GM12878 (cell line): ENCODE results near the gene PPIB. TPM values are rescaled to one million over a fixed set of nuclear protein-coding genes. Genes with fewer than 3 reads are reported as not detected.
A peak's percentile ranks its signal among the peaks of the same experiment; 100 is the strongest.

ENCODE experiments used
- ATAC-seq: fragments of 200-7000 bp; cut with Tn5 transposase; 3 replicates; pipeline ENCODE4 v1.9.1; 2020; ENCODE audit warnings: mild to moderate bottlenecking, moderate library complexity
- BruUV-seq: library from RNA; stranded (reverse); fragments of 400-500 nt; replicated peaks from 2 replicates; lab custom pipeline; 2021; lab: Mats Ljungman, UMichigan
- CTCF ChIA-PET: fragments of 300-600 bp; sonication (Branson Sonifier 250); formaldehyde crosslinking; extraction: SDS; loops from one replicate; lab custom pipeline; 2021; ENCODE audit warnings: inconsistent platforms; lab: Yijun Ruan, JAX
- POLR2A ChIA-PET: fragments of 350-600 bp; formaldehyde crosslinking; extraction: SDS; loops from one replicate; lab custom pipeline; 2021; ENCODE audit warnings: inconsistent platforms; lab: Charles Lee
- RAD21 ChIA-PET: fragments of 300-600 bp; sonication (Branson Sonifier 250); formaldehyde crosslinking; loops from one replicate; lab custom pipeline; 2023; ENCODE audit warnings: antibody characterized with exemption; ENCODE audit not compliant: unreplicated experiment; lab: Charles Lee
- SMC1A ChIA-PET: fragments of 300-600 bp; sonication (Branson Sonifier 250); formaldehyde crosslinking; loops from one replicate; lab custom pipeline; 2023; ENCODE audit not compliant: unreplicated experiment, uncharacterized antibody; lab: Charles Lee
- DNase-seq: peaks from one replicate; pipeline ENCODE4 v3.0.0-alpha.2; 2011; ENCODE audit warnings: low read depth, low spot score
- FAIRE-seq: peaks from 3 replicates; lab custom pipeline; 2011; peaks lifted over from hg19 to GRCh38; lab: Jason Lieb, UNC
- H2AFZ ChIP-seq: 2 replicates; pipeline ENCODE4 v1.6.0; 2011; ENCODE audit warnings: low read depth, low read length, control low read depth; ENCODE audit not compliant: control insufficient read depth
- H3K27ac ChIP-seq: 2 replicates; pipeline ENCODE4 v1.5.1; 2011; ENCODE audit warnings: control low read depth; ENCODE audit not compliant: control insufficient read depth, insufficient read depth
- H3K27me3 ChIP-seq, 2 experiments: replicated peaks in 1 of 2; 2 replicates each; pipeline versions ENCODE4 v1.6.0 to v1.6.1; 2011; ENCODE audit warnings: low read length in 1 of 2; ENCODE audit not compliant: control insufficient read depth in 2 of 2, insufficient read depth in 2 of 2
- H3K36me3 ChIP-seq, 2 experiments: 2 replicates each; pipeline ENCODE4 v1.5.1; 2011; ENCODE audit warnings: low read length in 1 of 2; ENCODE audit not compliant: control insufficient read depth in 2 of 2, insufficient read depth in 2 of 2
- H3K4me1 ChIP-seq: 2 replicates; pipeline ENCODE4 v1.6.1; 2011; ENCODE audit warnings: mild to moderate bottlenecking, low read length, moderate library complexity, mixed read lengths; ENCODE audit not compliant: control insufficient read depth, insufficient read depth
- H3K4me2 ChIP-seq: 2 replicates; pipeline ENCODE4 v1.6.0; 2011; ENCODE audit warnings: control low read depth; ENCODE audit not compliant: control insufficient read depth, insufficient read depth
- H3K4me3 ChIP-seq: fragments of 200-600 bp; sonication (generic); 2 replicates; pipeline ENCODE4 v1.5.1; 2016
- H3K79me2 ChIP-seq: 2 replicates; pipeline ENCODE4 v1.6.0; 2011; ENCODE audit warnings: low read length; ENCODE audit not compliant: control insufficient read depth, insufficient read depth
- H3K9ac ChIP-seq: 2 replicates; pipeline ENCODE4 v1.8.0; 2011; ENCODE audit warnings: low read length, control low read depth, mixed read lengths; ENCODE audit not compliant: control insufficient read depth, insufficient read depth
- H3K9me3 ChIP-seq: replicated peaks from 3 replicates; pipeline ENCODE4 v1.5.1; 2011; ENCODE audit warnings: mild to moderate bottlenecking, low read length; ENCODE audit not compliant: control insufficient read depth, insufficient read depth
- H4K20me1 ChIP-seq: 2 replicates; pipeline ENCODE4 v1.6.0; 2011; ENCODE audit not compliant: control insufficient read depth, insufficient read depth
- DPF2 ChIP-seq: fragments of 450-650 bp; IDR thresholded peaks from 2 replicates; pipeline ENCODE4 v1.6.1; 2017; ENCODE audit warnings: mild to moderate bottlenecking
- E2F8 ChIP-seq: fragments of 450-650 bp; IDR thresholded peaks from 2 replicates; pipeline ENCODE4 v1.6.1; 2018; ENCODE audit warnings: mild to moderate bottlenecking, low read depth, moderate library complexity; ENCODE audit not compliant: partially characterized antibody
- LARP7 ChIP-seq: fragments of 450-650 bp; IDR thresholded peaks from 2 replicates; pipeline ENCODE4 v1.6.1; 2017; ENCODE audit warnings: mild to moderate bottlenecking
- MYB ChIP-seq: fragments of 150-350 bp; IDR thresholded peaks from 2 replicates; pipeline ENCODE4 v1.6.1; 2014; ENCODE audit warnings: mild to moderate bottlenecking, low read depth, low read length, borderline replicate concordance
- RUNX3 ChIP-seq: IDR thresholded peaks from 2 replicates; pipeline ENCODE4 v1.6.1; 2012; ENCODE audit warnings: low read length, inconsistent platforms
- TCF12 ChIP-seq: IDR thresholded peaks from 2 replicates; pipeline ENCODE4 v1.6.1; 2011; ENCODE audit warnings: low read depth, mild to moderate bottlenecking, low read length
- WGBS: methylation state at CpG from one replicate; pipeline ENCODE4 v1.1.6; 2016; ENCODE audit warnings: low lambda C conversion rate; ENCODE audit not compliant: insufficient replicate concordance, insufficient coverage; ENCODE audit errors: missing lambda C conversion rate; 5-methylcytosine and 5-hydroxymethylcytosine counted together
- in situ Hi-C: fragments of 300-500 bp; cut with MboI; formaldehyde crosslinking; loops from 9 replicates; pipeline ENCODE4 v1.14.3; 2018; ENCODE audit warnings: mixed read lengths
- intact Hi-C: fragments of 100-400 bp; cut with micrococcal nuclease; formaldehyde crosslinking; loops from one replicate; pipeline ENCODE4 v1.14.2; 2022; ENCODE audit not compliant: unreplicated experiment
- polyA plus RNA-seq, 11 experiments: library from polyadenylated mRNA; depleted of rRNA in 4 of 11; unstranded in 6 of 11; stranded (reverse) in 5 of 11; fragments of >200 nt; fragmentation: Nextera tagmentation in 4 of 11; fragmentation: Illumina TruSeq in 1 of 11; extraction: Ambion mirVana in 4 of 11; extraction: Trizol in 1 of 11; gene quantifications; 1 replicate in 1 of 11; 2 replicates in 10 of 11; pipeline versions ENCODE4 v1.2.1 to v1.2.3, GENCODE V29; 2011 to 2016; ENCODE audit warnings: inconsistent platforms in 2 of 11, missing spikeins in 2 of 11, low read depth in 1 of 11
- total RNA-seq, 4 experiments: library from RNA; depleted of rRNA in 3 of 4; stranded (reverse); fragments of >200 nt in 3 of 4; fragmentation: Illumina TruSeq in 1 of 4; extraction: Trizol in 1 of 4; gene quantifications; 2 replicates each; pipeline versions ENCODE4 v1.2.1 to v1.2.3, GENCODE V29; 2013 to 2021
- TF ChIP-seq, protein P1 (sequence below): fragments of 450-650 bp; IDR thresholded peaks from 2 replicates; pipeline ENCODE4 v1.6.1; 2016; ENCODE audit warnings: mild to moderate bottlenecking, moderate library complexity, borderline replicate concordance

PPIB gene
- total and polyA plus RNA-seq, 10 of the 15 experiments (the other 5 are each of a cell fraction or from before 2014, with no cell fraction given) = 344 to 936 (median 508) TPM

- TF ChIP-seq E2F8 (no peak), MYB (no peak)
Measured at GRCh38 chr15:64152507-64153387, 10.1 kb downstream of the PPIB start (continued).

- no peaks in the 10 kb centered on the region for H3K9me3 ChIP-seq
- WGBS = under 1% methylated on average over 62 of the region's 83 CpGs
- H3K36me3 ChIP-seq = peaks cover 12 to 17% of the 10 kb centered on the region in 2 experiments; a peak in 3 of 4 replicates
- H3K4me1 ChIP-seq = peaks cover 35% of the 10 kb centered on the region
- POLR2A ChIA-PET = interaction anchor here (0.6 to 4.0 kb wide), 6 partner anchors 11 to 644 kb away, joined by 3 to 32 read pairs (median 6); partner anchors contain the start of genes CIAO2A, PPIB and ZNF609
- H3K4me3 ChIP-seq = peak within 1 kb of the TSS; percentile 82
- intact Hi-C loops (loop anchor here (2.0 to 10.0 kb wide), 2 partner anchors 259 to 677 kb away; no protein-coding TSS in a partner anchor), in situ Hi-C loops (no loop called here)
- ATAC-seq = peak; percentile 34
- H2AFZ ChIP-seq = peak within 1 kb of the TSS; percentile 85
- 0 out of 2 replicates have a peak, but pooled peaks cover under 1% of the 10 kb centered on the region for H4K20me1 ChIP-seq
- H3K27ac ChIP-seq = peak within 1 kb of the TSS; percentile 30
- DNase-seq = no peak
- FAIRE-seq = no peak
- H3K27me3 ChIP-seq = no peaks in the 10 kb centered on the region
- H3K79me2 ChIP-seq = peaks cover 21% of the 10 kb centered on the region
- TSS peak; percentile 39 for BruUV-seq
- H3K9ac ChIP-seq = peak within 1 kb of the TSS; percentile 58; the same call in 1 of the 2 replicates
- H3K4me2 ChIP-seq = peak within 1 kb of the TSS; percentile 82
- CTCF ChIA-PET = interaction anchor here (2.1 to 5.6 kb wide), 7 partner anchors 8 to 399 kb away, joined by 18 to 98 read pairs (median 34); partner anchors contain the start of genes CIAO2A, PPIB and SNX1
- SMC1A ChIA-PET = interaction anchor here (0.6 to 2.7 kb wide), 4 partner anchors 8 to 95 kb away, joined by 3 to 19 read pairs (median 6); partner anchors contain the start of gene PPIB
- RAD21 ChIA-PET = interaction anchor here (1.0 to 3.1 kb wide), 7 partner anchors 7 to 83 kb away, joined by 3 to 29 read pairs (median 12); partner anchors contain the start of genes CIAO2A, PPIB and SNX1
- peak; percentile 72; the same call in 1 of the 2 replicates for TF ChIP-seq LARP7
- TF ChIP-seq, protein P1, sequence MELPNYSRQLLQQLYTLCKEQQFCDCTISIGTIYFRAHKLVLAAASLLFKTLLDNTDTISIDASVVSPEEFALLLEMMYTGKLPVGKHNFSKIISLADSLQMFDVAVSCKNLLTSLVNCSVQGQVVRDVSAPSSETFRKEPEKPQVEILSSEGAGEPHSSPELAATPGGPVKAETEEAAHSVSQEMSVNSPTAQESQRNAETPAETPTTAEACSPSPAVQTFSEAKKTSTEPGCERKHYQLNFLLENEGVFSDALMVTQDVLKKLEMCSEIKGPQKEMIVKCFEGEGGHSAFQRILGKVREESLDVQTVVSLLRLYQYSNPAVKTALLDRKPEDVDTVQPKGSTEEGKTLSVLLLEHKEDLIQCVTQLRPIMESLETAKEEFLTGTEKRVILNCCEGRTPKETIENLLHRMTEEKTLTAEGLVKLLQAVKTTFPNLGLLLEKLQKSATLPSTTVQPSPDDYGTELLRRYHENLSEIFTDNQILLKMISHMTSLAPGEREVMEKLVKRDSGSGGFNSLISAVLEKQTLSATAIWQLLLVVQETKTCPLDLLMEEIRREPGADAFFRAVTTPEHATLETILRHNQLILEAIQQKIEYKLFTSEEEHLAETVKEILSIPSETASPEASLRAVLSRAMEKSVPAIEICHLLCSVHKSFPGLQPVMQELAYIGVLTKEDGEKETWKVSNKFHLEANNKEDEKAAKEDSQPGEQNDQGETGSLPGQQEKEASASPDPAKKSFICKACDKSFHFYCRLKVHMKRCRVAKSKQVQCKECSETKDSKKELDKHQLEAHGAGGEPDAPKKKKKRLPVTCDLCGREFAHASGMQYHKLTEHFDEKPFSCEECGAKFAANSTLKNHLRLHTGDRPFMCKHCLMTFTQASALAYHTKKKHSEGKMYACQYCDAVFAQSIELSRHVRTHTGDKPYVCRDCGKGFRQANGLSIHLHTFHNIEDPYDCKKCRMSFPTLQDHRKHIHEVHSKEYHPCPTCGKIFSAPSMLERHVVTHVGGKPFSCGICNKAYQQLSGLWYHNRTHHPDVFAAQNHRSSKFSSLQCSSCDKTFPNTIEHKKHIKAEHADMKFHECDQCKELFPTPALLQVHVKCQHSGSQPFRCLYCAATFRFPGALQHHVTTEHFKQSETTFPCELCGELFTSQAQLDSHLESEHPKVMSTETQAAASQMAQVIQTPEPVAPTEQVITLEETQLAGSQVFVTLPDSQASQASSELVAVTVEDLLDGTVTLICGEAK = no peak
- TF ChIP-seq RUNX3 = 0 out of 2 replicates have a peak, but pooled peaks have one; percentile 10
- TF ChIP-seq DPF2 = peak; percentile 63; the same call in 1 of the 2 replicates
- 0 out of 2 replicates have a peak, but pooled peaks have one; percentile 33 for TF ChIP-seq TCF12
Measured at GRCh38 chr15:64151727-64152506, 10.9 kb downstream of the PPIB start, which contains the start of gene SNX22. Gene SNX22 (plus strand): TSS chr15:64151731. CDS start chr15:64151776, 45 bp downstream.
